ENCODE measurements around the gene TRIM33.

Gene TRIM33

GRCh38 chr1:114511032-114511785, at the start of gene TRIM33:
TSS of gene TRIM33 (minus strand) at chr1:114511203. CDS start at chr1:114511076, 127 bp downstream.
- Histone ChIP-seq H3K27me3 (replicated peaks; ENCODE audit: control insufficient read depth, insufficient read depth, low read length) (no peaks in the 10 kb centered on the region), H3K9ac (ENCODE audit: low read length) (peak within 1 kb of the TSS; percentile 96)

GRCh38 chr1:114559356-114559755, 48.4 kb upstream of the TRIM33 start:
- H3K9ac ChIP-seq (ENCODE audit: low read length) = no peak overlapping the region
- H3K36me3 ChIP-seq (ENCODE audit: control insufficient read depth, insufficient read depth, low read length, severe bottlenecking) = no peaks in the 10 kb centered on the region
- DNase-seq (ENCODE audit: low read depth) = no peak
- H3K4me3 ChIP-seq (ENCODE audit: low read length) = no peak overlapping the region
- no peaks in the 10 kb centered on the region for H3K9me3 ChIP-seq (ENCODE audit: control insufficient read depth, low read length)
- H3K4me1 ChIP-seq (ENCODE audit: control insufficient read depth, insufficient read depth, low read length) = no peaks in the 10 kb centered on the region
- H3K27me3 ChIP-seq (replicated peaks; ENCODE audit: control insufficient read depth, insufficient read depth, low read length) = no peaks in the 10 kb centered on the region

More at GRCh38 chr1:114511032-114511785, at the start of gene TRIM33:
- H3K36me3 ChIP-seq (ENCODE audit: control insufficient read depth, insufficient read depth, low read length, severe bottlenecking) = no peaks in the 10 kb centered on the region
- peaks cover 29% of the 10 kb centered on the region for H3K4me1 ChIP-seq (ENCODE audit: control insufficient read depth, insufficient read depth, low read length)
- H3K4me3 ChIP-seq (ENCODE audit: low read length) = peak within 1 kb of the TSS; percentile 98
- DNase-seq (ENCODE audit: low read depth) = peak; percentile 98
- H3K9me3 ChIP-seq (ENCODE audit: control insufficient read depth, low read length) = no peaks in the 10 kb centered on the region

GRCh38 chr1:114558544-114558943, 47.5 kb upstream of the TRIM33 start:
- no peak for DNase-seq (ENCODE audit: low read depth)
- H3K4me3 ChIP-seq (ENCODE audit: low read length) = no peak overlapping the region
- H3K9ac ChIP-seq (ENCODE audit: low read length) = no peak overlapping the region
- H3K4me1 ChIP-seq (ENCODE audit: control insufficient read depth, insufficient read depth, low read length) = no peaks in the 10 kb centered on the region
- H3K9me3 ChIP-seq (ENCODE audit: control insufficient read depth, low read length) = no peaks in the 10 kb centered on the region
- H3K27me3 ChIP-seq (replicated peaks; ENCODE audit: control insufficient read depth, insufficient read depth, low read length) = no peaks in the 10 kb centered on the region
- no peaks in the 10 kb centered on the region for H3K36me3 ChIP-seq (ENCODE audit: control insufficient read depth, insufficient read depth, low read length, severe bottlenecking)

- no peak for DNase-seq (ENCODE audit: low read depth)
- no peaks in the 10 kb centered on the region for H3K27me3 ChIP-seq (replicated peaks; ENCODE audit: control insufficient read depth, insufficient read depth, low read length)
- no peak overlapping the region for H3K9ac ChIP-seq (ENCODE audit: low read length)
Observed at GRCh38 chr1:114554577-114554976, 43.6 kb upstream of the TRIM33 start.

GRCh38 chr1:114552106-114552639, 41.2 kb upstream of the TRIM33 start:
- no peak overlapping the region for H3K4me3 ChIP-seq (ENCODE audit: low read length)
- no peaks in the 10 kb centered on the region for H3K4me1 ChIP-seq (ENCODE audit: control insufficient read depth, insufficient read depth, low read length)
- no peaks in the 10 kb centered on the region for H3K9me3 ChIP-seq (ENCODE audit: control insufficient read depth, low read length)
- no peaks in the 10 kb centered on the region for H3K27me3 ChIP-seq (replicated peaks; ENCODE audit: control insufficient read depth, insufficient read depth, low read length)
- DNase-seq (ENCODE audit: low read depth) = no peak
- H3K36me3 ChIP-seq (ENCODE audit: control insufficient read depth, insufficient read depth, low read length, severe bottlenecking) = no peaks in the 10 kb centered on the region
- no peak overlapping the region for H3K9ac ChIP-seq (ENCODE audit: low read length)

More at GRCh38 chr1:114554577-114554976, 43.6 kb upstream of the TRIM33 start:
- Histone ChIP-seq H3K36me3 (ENCODE audit: control insufficient read depth, insufficient read depth, low read length, severe bottlenecking) (no peaks in the 10 kb centered on the region), H3K4me1 (ENCODE audit: control insufficient read depth, insufficient read depth, low read length) (no peaks in the 10 kb centered on the region), H3K4me3 (ENCODE audit: low read length) (no peak overlapping the region), H3K9me3 (ENCODE audit: control insufficient read depth, low read length) (no peaks in the 10 kb centered on the region)

- no peak for DNase-seq (ENCODE audit: low read depth)
- no peaks in the 10 kb centered on the region for H3K4me1 ChIP-seq (ENCODE audit: control insufficient read depth, insufficient read depth, low read length)
Observed at GRCh38 chr1:114551400-114551799, 40.4 kb upstream of the TRIM33 start.

GRCh38 chr1:114550336-114550735, 39.3 kb upstream of the TRIM33 start:
- H3K4me1 ChIP-seq (ENCODE audit: control insufficient read depth, insufficient read depth, low read length) = no peaks in the 10 kb centered on the region
- DNase-seq (ENCODE audit: low read depth) = no peak
- H3K9me3 ChIP-seq (ENCODE audit: control insufficient read depth, low read length) = no peaks in the 10 kb centered on the region

More at GRCh38 chr1:114551400-114551799, 40.4 kb upstream of the TRIM33 start:
- no peaks in the 10 kb centered on the region for H3K9me3 ChIP-seq (ENCODE audit: control insufficient read depth, low read length)
- no peak overlapping the region for H3K4me3 ChIP-seq (ENCODE audit: low read length)
- no peaks in the 10 kb centered on the region for H3K36me3 ChIP-seq (ENCODE audit: control insufficient read depth, insufficient read depth, low read length, severe bottlenecking)
- no peak overlapping the region for H3K9ac ChIP-seq (ENCODE audit: low read length)
- no peaks in the 10 kb centered on the region for H3K27me3 ChIP-seq (replicated peaks; ENCODE audit: control insufficient read depth, insufficient read depth, low read length)

GRCh38 chr1:114549137-114549536, 38.1 kb upstream of the TRIM33 start:
- H3K4me1 ChIP-seq (ENCODE audit: control insufficient read depth, insufficient read depth, low read length) = no peaks in the 10 kb centered on the region
- no peaks in the 10 kb centered on the region for H3K36me3 ChIP-seq (ENCODE audit: control insufficient read depth, insufficient read depth, low read length, severe bottlenecking)
- no peak overlapping the region for H3K9ac ChIP-seq (ENCODE audit: low read length)
- no peak overlapping the region for H3K4me3 ChIP-seq (ENCODE audit: low read length)
- no peaks in the 10 kb centered on the region for H3K9me3 ChIP-seq (ENCODE audit: control insufficient read depth, low read length)
- no peaks in the 10 kb centered on the region for H3K27me3 ChIP-seq (replicated peaks; ENCODE audit: control insufficient read depth, insufficient read depth, low read length)
- no peak for DNase-seq (ENCODE audit: low read depth)

More at GRCh38 chr1:114550336-114550735, 39.3 kb upstream of the TRIM33 start:
- no peaks in the 10 kb centered on the region for H3K36me3 ChIP-seq (ENCODE audit: control insufficient read depth, insufficient read depth, low read length, severe bottlenecking)
- no peak overlapping the region for H3K9ac ChIP-seq (ENCODE audit: low read length)
- no peak overlapping the region for H3K4me3 ChIP-seq (ENCODE audit: low read length)
- no peaks in the 10 kb centered on the region for H3K27me3 ChIP-seq (replicated peaks; ENCODE audit: control insufficient read depth, insufficient read depth, low read length)

- Histone ChIP-seq H3K4me3 (ENCODE audit: low read length) (no peak overlapping the region), H3K4me1 (ENCODE audit: control insufficient read depth, insufficient read depth, low read length) (no peaks in the 10 kb centered on the region), H3K9me3 (ENCODE audit: control insufficient read depth, low read length) (no peaks in the 10 kb centered on the region), H3K27me3 (replicated peaks; ENCODE audit: control insufficient read depth, insufficient read depth, low read length) (no peaks in the 10 kb centered on the region), H3K9ac (ENCODE audit: low read length) (no peak overlapping the region), H3K36me3 (ENCODE audit: control insufficient read depth, insufficient read depth, low read length, severe bottlenecking) (no peaks in the 10 kb centered on the region)
- DNase-seq (ENCODE audit: low read depth) = no peak
Observed at GRCh38 chr1:114547076-114547475, 36.1 kb upstream of the TRIM33 start.

- Histone ChIP-seq H3K36me3 (ENCODE audit: control insufficient read depth, insufficient read depth, low read length, severe bottlenecking) (no peaks in the 10 kb centered on the region), H3K4me1 (ENCODE audit: control insufficient read depth, insufficient read depth, low read length) (no peaks in the 10 kb centered on the region), H3K27me3 (replicated peaks; ENCODE audit: control insufficient read depth, insufficient read depth, low read length) (no peaks in the 10 kb centered on the region), H3K9ac (ENCODE audit: low read length) (no peak overlapping the region), H3K9me3 (ENCODE audit: control insufficient read depth, low read length) (no peaks in the 10 kb centered on the region), H3K4me3 (ENCODE audit: low read length) (no peak overlapping the region)
- DNase-seq (ENCODE audit: low read depth) = no peak
Observed at GRCh38 chr1:114545796-114546195, 34.8 kb upstream of the TRIM33 start.

- Histone ChIP-seq H3K4me1 (ENCODE audit: control insufficient read depth, insufficient read depth, low read length) (no peaks in the 10 kb centered on the region), H3K9ac (ENCODE audit: low read length) (no peak overlapping the region), H3K27me3 (replicated peaks; ENCODE audit: control insufficient read depth, insufficient read depth, low read length) (no peaks in the 10 kb centered on the region), H3K9me3 (ENCODE audit: control insufficient read depth, low read length) (no peaks in the 10 kb centered on the region), H3K4me3 (ENCODE audit: low read length) (no peak overlapping the region), H3K36me3 (ENCODE audit: control insufficient read depth, insufficient read depth, low read length, severe bottlenecking) (no peaks in the 10 kb centered on the region)
- no peak for DNase-seq (ENCODE audit: low read depth)
Observed at GRCh38 chr1:114545315-114545714, 34.3 kb upstream of the TRIM33 start.

Data from adipocyte (in vitro differentiated cells).